Measurements from ENCODE around the gene CDYL2.

DNA sequence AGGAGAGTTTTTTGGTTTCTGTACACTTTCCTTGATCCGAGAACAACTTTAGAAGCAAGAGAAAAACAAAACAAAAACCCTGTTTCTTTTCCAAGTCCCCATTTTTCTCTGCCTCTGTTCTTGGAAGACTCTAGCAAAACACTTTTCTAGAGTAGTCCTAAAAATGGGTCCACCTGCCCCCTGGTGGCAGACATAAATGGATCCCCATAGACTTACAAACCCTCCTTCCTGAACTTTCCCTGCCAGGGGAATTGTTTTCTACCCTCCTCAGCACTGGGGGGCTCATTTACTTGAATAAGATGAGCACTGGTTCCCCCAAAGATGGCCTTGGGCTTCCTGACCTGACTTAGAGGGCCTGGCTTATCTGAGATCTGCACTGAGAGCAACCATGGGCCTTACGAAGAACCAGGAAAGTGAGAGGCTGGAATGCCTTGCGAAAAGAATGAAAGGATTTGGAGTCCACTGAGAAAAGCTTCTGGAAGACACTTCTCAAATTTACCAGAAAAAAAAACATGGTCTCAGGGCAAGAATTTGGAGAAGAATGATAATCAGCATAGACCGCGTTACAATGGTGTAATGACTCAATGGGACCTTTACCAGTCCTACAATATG is 48.0 kb upstream of the CDYL2 start:
- TF ChIP-seq POLR2AphosphoS5 (IDR thresholded peaks at IDR 0.05; ENCODE audit: borderline replicate concordance, low read depth, low read length): no peak
- TF ChIP-seq EZH2 (IDR thresholded peaks at IDR 0.05): no peak
- no peak for TF ChIP-seq FOXP2 (optimal IDR thresholded peaks at IDR 0.05; ENCODE audit: control extremely low read depth, extremely low read length, insufficient read depth)
